Panc1 (cell line): Measurements from ENCODE around the gene L2HGDH. TPM values are rescaled to one million over a fixed set of nuclear protein-coding genes. Genes with fewer than 3 reads are reported as not detected.

Source experiments
- ATAC-seq: fragments of 200-7000 bp; cut with Tn5 transposase; 2 replicates; pipeline ENCODE4 v1.9.1; 2020; ENCODE audit warnings: mild to moderate bottlenecking, moderate library complexity
- BruUV-seq: library from RNA; stranded (reverse); fragments of 400-500 nt; replicated peaks from 2 replicates; lab custom pipeline; 2021; lab: Mats Ljungman, UMichigan
- CTCF ChIA-PET: fragments of 300-600 bp; sonication (Branson Sonifier 250); formaldehyde crosslinking; loops from one replicate; lab custom pipeline; 2022; ENCODE audit warnings: antibody characterized with exemption; lab: Charles Lee
- POLR2A ChIA-PET: fragments of 300-600 bp; sonication (Branson Sonifier 250); formaldehyde crosslinking; loops from one replicate; lab custom pipeline; 2022; ENCODE audit warnings: antibody characterized with exemption; lab: Charles Lee
- DNase-seq: peaks from one replicate; pipeline ENCODE4 v3.0.0-alpha.2; 2010; ENCODE audit warnings: low read depth, low spot score
- H3K27ac ChIP-seq: 2 replicates; pipeline ENCODE4 v1.5.1; 2011; ENCODE audit warnings: mild to moderate bottlenecking, low read length, inconsistent platforms
- H3K27me3 ChIP-seq: fragments of 200-500 bp; sonication (Bioruptor generic); 2 replicates; pipeline ENCODE4 v1.6.0; 2014; ENCODE audit warnings: low read length, inconsistent platforms; ENCODE audit not compliant: control insufficient read depth, insufficient read depth
- H3K36me3 ChIP-seq: fragments of 200-500 bp; sonication (Bioruptor generic); 2 replicates; pipeline ENCODE4 v1.5.1; 2014; ENCODE audit warnings: inconsistent platforms, mild to moderate bottlenecking, low read length, moderate library complexity; ENCODE audit not compliant: control insufficient read depth, insufficient read depth
- H3K4me1 ChIP-seq: 2 replicates; pipeline ENCODE4 v1.5.1; 2011; ENCODE audit warnings: inconsistent platforms, mild to moderate bottlenecking, low read length, moderate library complexity; ENCODE audit not compliant: control insufficient read depth, insufficient read depth
- H3K4me3 ChIP-seq, 2 experiments: 2 replicates each; pipeline ENCODE4 v1.5.1; 2011 to 2012; ENCODE audit warnings: low read depth in 2 of 2, low read length in 2 of 2, mild to moderate bottlenecking in 2 of 2, inconsistent platforms in 1 of 2, moderate library complexity in 1 of 2
- H3K9me3 ChIP-seq: fragments of 200-500 bp; sonication (Bioruptor generic); 2 replicates; pipeline ENCODE4 v1.5.1; 2014; ENCODE audit warnings: low read depth, mild to moderate bottlenecking, inconsistent platforms, low read length, moderate library complexity; ENCODE audit not compliant: control insufficient read depth, insufficient read depth
- CTCF ChIP-seq: fragments of 450-650 bp; IDR thresholded peaks from 2 replicates; pipeline ENCODE4 v1.5.1; 2017; ENCODE audit warnings: mild to moderate bottlenecking
- POLR2AphosphoS5 ChIP-seq: IDR thresholded peaks from 2 replicates; pipeline ENCODE4 v1.6.1; 2012; ENCODE audit warnings: mild to moderate bottlenecking, low read depth, low read length, moderate library complexity
- REST ChIP-seq, 2 experiments: IDR thresholded peaks; 2 replicates each; pipeline ENCODE4 v1.6.1; 2011 to 2012; ENCODE audit warnings: low read depth in 2 of 2, control low read depth in 1 of 2, low read length in 1 of 2, mild to moderate bottlenecking in 1 of 2, moderate library complexity in 1 of 2; ENCODE audit not compliant: insufficient read depth in 1 of 2
- SIN3A ChIP-seq: IDR thresholded peaks from 2 replicates; pipeline ENCODE4 v1.6.1; 2012; ENCODE audit warnings: low read depth, mild to moderate bottlenecking, low read length, moderate library complexity, borderline replicate concordance; ENCODE audit not compliant: insufficient read depth
- TCF7L2 ChIP-seq: IDR thresholded peaks from 2 replicates; pipeline ENCODE4 v1.6.1; 2011; ENCODE audit warnings: mild to moderate bottlenecking, low read depth, low read length, inconsistent platforms
- in situ Hi-C: cut with HindIII; loops from 2 replicates; pipeline ENCODE4 v1.10.0; 2016; ENCODE audit warnings: low sequenced_read_pairs, low pct_unique_long_range_greater_than_20kb
- intact Hi-C: fragments of 100-400 bp; cut with micrococcal nuclease; formaldehyde crosslinking; loops from one replicate; pipeline ENCODE4 v1.10.0; 2022; ENCODE audit not compliant: unreplicated experiment
- total RNA-seq: library from RNA; stranded (reverse); gene quantifications from one replicate; pipeline ENCODE4 v1.2.1, GENCODE V29; 2021; ENCODE audit not compliant: unreplicated experiment

The L2HGDH gene
- total RNA-seq, 1 experiment from 2014 or later, result 15.0 TPM

- intact Hi-C loops (no loop called here), in situ Hi-C loops (no loop called here)
- POLR2A ChIA-PET, result interaction anchor here (0.6 kb wide), 1 partner anchor 9 kb away, joined by 15 read pairs; no protein-coding TSS in a partner anchor
- no peak for ATAC-seq
- DNase-seq, result no peak
- Histone ChIP-seq H3K27me3 (no peaks in the 10 kb centered on the region), H3K4me3 (no peak overlapping the region), H3K36me3 (no peaks in the 10 kb centered on the region; the same call in 1 of the 2 replicates), H3K9me3 (no peaks in the 10 kb centered on the region), H3K27ac (no peak overlapping the region; the same call in 1 of the 2 replicates), H3K4me1 (peaks cover 22% of the 10 kb centered on the region)
- no peak for TF ChIP-seq SIN3A
- TF ChIP-seq REST (IDR thresholded peaks at IDR 0.05; ENCODE audit: insufficient read depth in 1 of 2, low read depth in 2 of 2, low read length in 1 of 2), result no peak
- no peak for TF ChIP-seq TCF7L2
- no peak for TF ChIP-seq POLR2AphosphoS5
- TF ChIP-seq CTCF, result no peak
- no TSS peak for BruUV-seq
- CTCF ChIA-PET, result interaction anchor here (0.7 kb wide), 1 partner anchor 23 kb away, joined by 3 read pairs; no protein-coding TSS in a partner anchor
Observed at GRCh38 chr14:50225974-50226297, 86.1 kb downstream of the L2HGDH start.

GRCh38 chr14:50225067-50225973, 86.7 kb downstream of the L2HGDH start:
- CTCF ChIA-PET, result interaction anchor here (0.7 kb wide), 1 partner anchor 24 kb away, joined by 3 read pairs; no protein-coding TSS in a partner anchor
- H3K27ac ChIP-seq, result no peak overlapping the region
- H3K9me3 ChIP-seq, result no peaks in the 10 kb centered on the region
- no TSS peak for BruUV-seq
- POLR2A ChIA-PET, result interaction anchor here (0.6 kb wide), 1 partner anchor 9 kb away, joined by 15 read pairs; no protein-coding TSS in a partner anchor
- no peaks in the 10 kb centered on the region for H3K27me3 ChIP-seq
- in situ Hi-C loops, result no loop called here
- H3K4me1 ChIP-seq, result peaks cover 25% of the 10 kb centered on the region
- no peak for TF ChIP-seq SIN3A
- no peaks in the 10 kb centered on the region for H3K36me3 ChIP-seq
- intact Hi-C loops, result no loop called here
- H3K4me3 ChIP-seq, result no peak overlapping the region
- ATAC-seq (no peak), DNase-seq (no peak)
